IMR-90 (cell line): ENCODE data around the gene OSBPL9. TPM values are rescaled to one million over a fixed set of nuclear protein-coding genes. Genes with fewer than 3 reads are reported as not detected.

Experiments used
- ATAC-seq: fragments of 200-7000 bp; cut with Tn5 transposase; 2 replicates; pipeline ENCODE4 v1.9.1; 2020; ENCODE audit warnings: low read depth, mild to moderate bottlenecking, moderate library complexity
- BruUV-seq: library from RNA; stranded (reverse); fragments of 400-500 nt; replicated peaks from 2 replicates; lab custom pipeline; 2021; lab: Mats Ljungman, UMichigan
- CTCF ChIA-PET: fragments of 300-600 bp; formaldehyde crosslinking; extraction: SDS; loops from one replicate; lab custom pipeline; 2021; ENCODE audit warnings: antibody characterized with exemption; lab: Yijun Ruan, JAX
- POLR2A ChIA-PET: fragments of 300-600 bp; sonication (Branson Sonifier 250); formaldehyde crosslinking; loops from one replicate; lab custom pipeline; 2022; ENCODE audit warnings: antibody characterized with exemption; ENCODE audit not compliant: unreplicated experiment; lab: Charles Lee
- DNase-seq: peaks from one replicate; pipeline ENCODE4 v3.0.0; 2013
- H2AFZ ChIP-seq: replicated peaks from 2 replicates; pipeline ENCODE3; 2013; ENCODE audit warnings: low read length, mild to moderate bottlenecking; ENCODE audit not compliant: poor library complexity
- H2AK5ac ChIP-seq: 2 replicates; pipeline ENCODE4 v1.6.1; 2013; ENCODE audit warnings: low read depth, low read length, inconsistent platforms
- H2AK9ac ChIP-seq: replicated peaks from 2 replicates; pipeline ENCODE3; 2013; ENCODE audit warnings: mild to moderate bottlenecking, low read depth, low read length, moderate library complexity; ENCODE audit not compliant: poor library complexity
- H2BK120ac ChIP-seq: 2 replicates; pipeline ENCODE4 v1.6.1; 2013; ENCODE audit warnings: low read depth, low read length, inconsistent platforms
- H2BK15ac ChIP-seq: 3 replicates; pipeline ENCODE4 v1.6.1; 2013; ENCODE audit warnings: low read depth, low read length, inconsistent platforms
- H2BK20ac ChIP-seq: 2 replicates; pipeline ENCODE4 v1.6.1; 2013; ENCODE audit warnings: low read depth, mild to moderate bottlenecking, inconsistent platforms, low read length, moderate library complexity
- H2BK5ac ChIP-seq: 2 replicates; pipeline ENCODE4 v1.6.1; 2013; ENCODE audit warnings: mild to moderate bottlenecking, low read depth, low read length, inconsistent platforms; ENCODE audit not compliant: poor library complexity, severe bottlenecking
- H3K14ac ChIP-seq: replicated peaks from 2 replicates; pipeline ENCODE4 v1.6.1; 2013; ENCODE audit warnings: low read depth, low read length, inconsistent platforms
- H3K18ac ChIP-seq: 2 replicates; pipeline ENCODE4 v1.6.1; 2013; ENCODE audit warnings: low read depth, low read length, control low read depth
- H3K23ac ChIP-seq: 2 replicates; pipeline ENCODE4 v1.6.1; 2013; ENCODE audit warnings: low read depth, low read length, inconsistent platforms
- H3K27ac ChIP-seq: 2 replicates; pipeline ENCODE4 v1.5.1; 2013; ENCODE audit warnings: mild to moderate bottlenecking, control low read depth, low read length; ENCODE audit not compliant: insufficient read depth
- H3K27me3 ChIP-seq: 2 replicates; pipeline ENCODE4 v1.6.1; 2013; ENCODE audit warnings: low read length; ENCODE audit not compliant: control insufficient read depth, insufficient read depth
- H3K36me3 ChIP-seq: 2 replicates; pipeline ENCODE4 v1.6.1; 2013; ENCODE audit warnings: low read length, mixed read lengths; ENCODE audit not compliant: control insufficient read depth, insufficient read depth
- H3K4ac ChIP-seq: 2 replicates; pipeline ENCODE4 v1.6.1; 2013; ENCODE audit warnings: low read depth, low read length, inconsistent platforms
- H3K4me1 ChIP-seq: 2 replicates; pipeline ENCODE4 v1.6.1; 2013; ENCODE audit warnings: low read length, mixed read lengths; ENCODE audit not compliant: control insufficient read depth, insufficient read depth
- H3K4me2 ChIP-seq: 2 replicates; pipeline ENCODE4 v1.6.1; 2013; ENCODE audit warnings: low read depth, mild to moderate bottlenecking, control low read depth, low read length, moderate library complexity
- H3K4me3 ChIP-seq: 2 replicates; pipeline ENCODE4 v1.5.1; 2013; ENCODE audit warnings: low read depth, mild to moderate bottlenecking, control low read depth, low read length, moderate library complexity; ENCODE audit not compliant: insufficient read depth
- H3K56ac ChIP-seq: 2 replicates; pipeline ENCODE4 v1.6.1; 2013; ENCODE audit warnings: low read length, inconsistent platforms; ENCODE audit not compliant: insufficient read depth; ENCODE audit errors: extremely low read depth
- H3K79me1 ChIP-seq, 2 experiments: 2 replicates each; pipeline ENCODE4 v1.6.1; 2013; ENCODE audit warnings: low read length in 2 of 2, inconsistent platforms in 1 of 2, low read depth in 1 of 2
- H3K9ac ChIP-seq: 2 replicates; pipeline ENCODE4 v1.6.1; 2013; ENCODE audit warnings: low read depth, low read length, control low read depth
- H3K9me1 ChIP-seq: 2 replicates; pipeline ENCODE4 v1.6.1; 2013; ENCODE audit warnings: low read length, inconsistent platforms; ENCODE audit not compliant: insufficient read depth
- H3K9me3 ChIP-seq: 2 replicates; pipeline ENCODE4 v1.6.1; 2013; ENCODE audit warnings: low read length; ENCODE audit not compliant: control insufficient read depth, insufficient read depth
- H4K20me1 ChIP-seq: 2 replicates; pipeline ENCODE4 v1.6.1; 2013; ENCODE audit warnings: low read length, inconsistent platforms; ENCODE audit not compliant: insufficient read depth
- H4K5ac ChIP-seq: 2 replicates; pipeline ENCODE4 v1.6.1; 2013; ENCODE audit warnings: mild to moderate bottlenecking, low read depth, low read length, control low read depth
- H4K8ac ChIP-seq, 2 experiments: 2 replicates each; pipeline ENCODE4 v1.6.1; 2013; ENCODE audit warnings: low read depth in 2 of 2, low read length in 2 of 2, control low read depth in 1 of 2, inconsistent platforms in 1 of 2
- H4K91ac ChIP-seq: 2 replicates; pipeline ENCODE4 v1.6.1; 2013; ENCODE audit warnings: low read depth, low read length, inconsistent platforms; ENCODE audit not compliant: insufficient read depth
- BHLHE40 ChIP-seq: fragments of 150-350 bp; IDR thresholded peaks from 2 replicates; pipeline ENCODE4 v1.6.1; 2016; ENCODE audit warnings: mild to moderate bottlenecking, low read depth, low read length
- CEBPB ChIP-seq: IDR thresholded peaks from 2 replicates; pipeline ENCODE4 v1.6.1; 2012; ENCODE audit warnings: low read depth, low read length, improper control_type of control experiment
- CHD1 ChIP-seq: IDR thresholded peaks from 2 replicates; pipeline ENCODE4 v1.6.1; 2012; ENCODE audit warnings: low read depth, low read length, improper control_type of control experiment
- CTCF ChIP-seq: conservative IDR thresholded peaks from 2 replicates; pipeline ENCODE4 v1.5.1; 2012; ENCODE audit warnings: mild to moderate bottlenecking, low read depth, low read length, improper control_type of control experiment
- FOS ChIP-seq: fragments of 150-350 bp; IDR thresholded peaks from 2 replicates; pipeline ENCODE4 v1.6.1; 2016; ENCODE audit warnings: low read depth, low read length
- MAFK ChIP-seq: IDR thresholded peaks from 2 replicates; pipeline ENCODE4 v1.6.1; 2012; ENCODE audit warnings: low read depth, low read length, improper control_type of control experiment
- MAZ ChIP-seq: IDR thresholded peaks from 2 replicates; pipeline ENCODE4 v1.6.1; 2012; ENCODE audit warnings: low read depth, mild to moderate bottlenecking, low read length, improper control_type of control experiment, moderate library complexity, borderline replicate concordance
- MXI1 ChIP-seq: IDR thresholded peaks from 2 replicates; pipeline ENCODE4 v1.6.1; 2012; ENCODE audit warnings: low read depth, mild to moderate bottlenecking, low read length, moderate library complexity, borderline replicate concordance
- NFE2L2 ChIP-seq: fragments of 150-350 bp; IDR thresholded peaks from 2 replicates; pipeline ENCODE4 v1.6.1; 2016; ENCODE audit warnings: low read depth, mild to moderate bottlenecking, low read length
- POLR2A ChIP-seq: IDR thresholded peaks from 2 replicates; pipeline ENCODE4 v1.6.1; 2012; ENCODE audit warnings: mild to moderate bottlenecking, low read depth, low read length
- RCOR1 ChIP-seq: IDR thresholded peaks from 2 replicates; pipeline ENCODE4 v1.6.1; 2012; ENCODE audit warnings: mild to moderate bottlenecking, low read length, improper control_type of control experiment; ENCODE audit not compliant: insufficient replicate concordance
- RFX5 ChIP-seq: IDR thresholded peaks from 2 replicates; pipeline ENCODE4 v1.8.0; 2012; ENCODE audit warnings: low read depth, mild to moderate bottlenecking, low read length, moderate library complexity
- SMC3 ChIP-seq: fragments of 150-350 bp; IDR thresholded peaks from 2 replicates; pipeline ENCODE4 v1.6.1; 2016; ENCODE audit warnings: low read depth, mild to moderate bottlenecking, antibody characterized with exemption, low read length, moderate library complexity
- WGBS, 2 experiments: methylation state at CpG; one replicate each; pipeline versions ENCODE4 v1.1.5 to v1.1.7; 2013; ENCODE audit warnings: missing lambda C conversion rate in 2 of 2; ENCODE audit not compliant: insufficient read length in 1 of 2; ENCODE audit errors: extremely low coverage in 2 of 2; 5-methylcytosine and 5-hydroxymethylcytosine counted together
- dilution Hi-C: fragments of 300-500 bp; cut with HindIII; formaldehyde crosslinking; loops from one replicate; pipeline ENCODE4 v1.14.3; 2018; ENCODE audit warnings: low sequenced_read_pairs; ENCODE audit not compliant: unreplicated experiment
- in situ Hi-C: fragments of 300-500 bp; cut with MboI; formaldehyde crosslinking; loops from 3 replicates; pipeline ENCODE4 v1.14.3; 2019; ENCODE audit warnings: low sequenced_read_pairs, inconsistent platforms, mixed read lengths
- intact Hi-C: fragments of 100-400 bp; cut with micrococcal nuclease; formaldehyde crosslinking; loops from 2 replicates; pipeline ENCODE4 v1.10.0; 2022
- polyA plus RNA-seq, 3 experiments: library from polyadenylated mRNA; depleted of rRNA; stranded (reverse); fragments of >200 nt; gene quantifications; 2 replicates each; pipeline ENCODE4 v1.2.3, GENCODE V29; 2012; ENCODE audit warnings: low replicate concordance in 1 of 3
- total RNA-seq: library from RNA; depleted of rRNA; stranded (reverse); fragments of >200 nt; gene quantifications from 2 replicates; pipeline ENCODE4 v1.2.3, GENCODE V29; 2012
- TF ChIP-seq, protein P1 (sequence below): fragments of 150-350 bp; IDR thresholded peaks from 2 replicates; pipeline ENCODE4 v1.6.1; 2016; ENCODE audit warnings: low read depth, mild to moderate bottlenecking, low read length, moderate library complexity, borderline replicate concordance

The OSBPL9 gene
- total and polyA plus RNA-seq, 2 of the 4 experiments (the other 2 are of a cell fraction), result 51.4 to 127 TPM

GRCh38 chr1:51628715-51629590, 12.1 kb downstream of the OSBPL9 start:
- in situ Hi-C loops, result loop anchor here (5.0 kb wide), 1 partner anchor 143 kb away; no protein-coding TSS in a partner anchor
- POLR2A ChIA-PET, result no interaction called here
- no peak for TF ChIP-seq NFE2L2
- no peak for TF ChIP-seq CHD1
- TF ChIP-seq POLR2A, result no peak
- TF ChIP-seq SMC3, result no peak
- TF ChIP-seq MAZ, result no peak
- TF ChIP-seq MAFK, result no peak
- TF ChIP-seq MXI1, result no peak
- TF ChIP-seq, protein P1, sequence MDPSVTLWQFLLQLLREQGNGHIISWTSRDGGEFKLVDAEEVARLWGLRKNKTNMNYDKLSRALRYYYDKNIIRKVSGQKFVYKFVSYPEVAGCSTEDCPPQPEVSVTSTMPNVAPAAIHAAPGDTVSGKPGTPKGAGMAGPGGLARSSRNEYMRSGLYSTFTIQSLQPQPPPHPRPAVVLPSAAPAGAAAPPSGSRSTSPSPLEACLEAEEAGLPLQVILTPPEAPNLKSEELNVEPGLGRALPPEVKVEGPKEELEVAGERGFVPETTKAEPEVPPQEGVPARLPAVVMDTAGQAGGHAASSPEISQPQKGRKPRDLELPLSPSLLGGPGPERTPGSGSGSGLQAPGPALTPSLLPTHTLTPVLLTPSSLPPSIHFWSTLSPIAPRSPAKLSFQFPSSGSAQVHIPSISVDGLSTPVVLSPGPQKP, result no peak
- TF ChIP-seq FOS, result no peak
- no peak for TF ChIP-seq RCOR1
- no peak for TF ChIP-seq RFX5
- no peak for TF ChIP-seq CEBPB
- TF ChIP-seq CTCF, result no peak
- no peak for TF ChIP-seq BHLHE40

More at GRCh38 chr1:51628715-51629590, 12.1 kb downstream of the OSBPL9 start:
- Histone ChIP-seq H3K4ac (no peak overlapping the region), H3K4me2 (no peak overlapping the region), H3K9ac (no peak overlapping the region), H3K27me3 (no peaks in the 10 kb centered on the region), H3K18ac (no peak overlapping the region), H2BK15ac (no peak overlapping the region), H3K56ac (no peak overlapping the region), H2AK5ac (no peak overlapping the region), H2BK120ac (no peak overlapping the region), H3K23ac (no peak overlapping the region), H3K14ac (no peak overlapping the region), H3K4me3 (no peak overlapping the region), H2BK5ac (no peak overlapping the region), H4K20me1 (peaks cover 4% of the 10 kb centered on the region; the same call in 1 of the 2 replicates), H4K91ac (no peak overlapping the region), H4K5ac (no peak overlapping the region), H3K27ac (no peak overlapping the region), H4K8ac (no peak overlapping the region), H3K4me1 (peaks cover 5% of the 10 kb centered on the region), H3K9me1 (peaks cover 3% of the 10 kb centered on the region; the same call in 1 of the 2 replicates), H2AFZ (no peak overlapping the region), H2AK9ac (no peak overlapping the region), H2BK20ac (no peak overlapping the region), H3K9me3 (no peaks in the 10 kb centered on the region), H3K79me1 (peaks cover 36 to 59% of the 10 kb centered on the region in 2 experiments), H3K36me3 (no peaks in the 10 kb centered on the region)
- ATAC-seq (no peak), DNase-seq (no peak)
- CTCF ChIA-PET, result no interaction called here
- intact Hi-C loops, result no loop called here
- dilution Hi-C loops, result no loop called here
- WGBS, 2 experiments, result 94% methylated on average over 5 of the region's 8 CpGs; no CpG with 5 or more reads in 1 of the 2 experiments
- BruUV-seq, result no TSS peak
